GM06990 (cell line): Measurements from ENCODE around the gene CDH4.

Source experiments
- DNase-seq: peaks from one replicate; pipeline ENCODE4 v3.0.0-alpha.2; 2011; ENCODE audit not compliant: insufficient read length; ENCODE audit errors: extremely low read depth
- H3K27me3 ChIP-seq: replicated peaks from 2 replicates; pipeline ENCODE4 v1.6.0; 2011; ENCODE audit warnings: low read length; ENCODE audit not compliant: control insufficient read depth, insufficient read depth
- H3K36me3 ChIP-seq: 2 replicates; pipeline ENCODE4 v1.5.1; 2011; ENCODE audit warnings: low read length; ENCODE audit not compliant: control insufficient read depth, insufficient read depth
- H3K4me3 ChIP-seq: replicated peaks from 2 replicates; pipeline ENCODE4 v1.5.1; 2011; ENCODE audit warnings: low read depth, mild to moderate bottlenecking, control low read depth, low read length
- CTCF ChIP-seq: IDR thresholded peaks from 2 replicates; pipeline ENCODE4 v1.5.1; 2011; ENCODE audit warnings: low read length, control low read depth, mild to moderate bottlenecking, inconsistent platforms; ENCODE audit not compliant: insufficient read depth, poor library complexity, severe bottlenecking

The CDH4 gene

GRCh38 chr20:61614706-61615100, 362.6 kb downstream of the CDH4 start:
- Histone ChIP-seq H3K36me3 (no peaks in the 10 kb centered on the region), H3K27me3 (no peaks in the 10 kb centered on the region), H3K4me3 (no peak overlapping the region)
- no peak for TF ChIP-seq CTCF
- no peak for DNase-seq

- no peak for DNase-seq
- Histone ChIP-seq H3K4me3 (no peak overlapping the region), H3K27me3 (no peaks in the 10 kb centered on the region), H3K36me3 (no peaks in the 10 kb centered on the region)
- TF ChIP-seq CTCF: no peak
These were observed 363.7 kb downstream of the CDH4 start for GRCh38 chr20:61615806-61616205.

GRCh38 chr20:61619751-61620150, 367.7 kb downstream of the CDH4 start:
- no peak for DNase-seq
- no peak overlapping the region for H3K4me3 ChIP-seq
- H3K27me3 ChIP-seq: no peaks in the 10 kb centered on the region
- TF ChIP-seq CTCF: no peak
- no peaks in the 10 kb centered on the region for H3K36me3 ChIP-seq

GRCh38 chr20:61620174-61620573, 368.1 kb downstream of the CDH4 start:
- DNase-seq: no peak
- H3K36me3 ChIP-seq: no peaks in the 10 kb centered on the region
- no peak overlapping the region for H3K4me3 ChIP-seq
- H3K27me3 ChIP-seq: no peaks in the 10 kb centered on the region
- TF ChIP-seq CTCF: no peak

- Histone ChIP-seq H3K36me3 (no peaks in the 10 kb centered on the region), H3K4me3 (no peak overlapping the region), H3K27me3 (no peaks in the 10 kb centered on the region)
- TF ChIP-seq CTCF: no peak
- DNase-seq: no peak
These were observed 369.1 kb downstream of the CDH4 start for GRCh38 chr20:61621035-61621730.

- Histone ChIP-seq H3K36me3 (no peaks in the 10 kb centered on the region), H3K27me3 (no peaks in the 10 kb centered on the region), H3K4me3 (no peak overlapping the region)
- DNase-seq: no peak
- TF ChIP-seq CTCF: no peak
These were observed 369.8 kb downstream of the CDH4 start for GRCh38 chr20:61621852-61622251.
